Left colon (tissue), 2 donors: ENCODE data around the gene NR6A1. TPM values are rescaled to one million over a fixed set of nuclear protein-coding genes. Genes with fewer than 3 reads are reported as not detected.
"Not testable (repeated sequence)": the region's sequence is repeated elsewhere in the genome, so short reads cannot be mapped to it uniquely, and the experiment has no call there.

Experiments used
- ATAC-seq: fragments of 200-7000 bp; cut with Tn5 transposase; one replicate; pipeline ENCODE4 v1.9.1; 2020; ENCODE audit warnings: mild to moderate bottlenecking, moderate library complexity
- DNase-seq, 2 donors: peaks; one replicate each; pipeline ENCODE4 v3.0.0-alpha.2; 2020
- intact Hi-C, 2 donors: fragments of 100-400 bp; cut with DNase I in 1 of 2; cut with micrococcal nuclease in 1 of 2; formaldehyde crosslinking; loops; one replicate each; pipeline versions ENCODE4 v1.11.2 to v1.14.0; 2022; cut with DNase I, micrococcal nuclease
- total RNA-seq, 2 donors: library from RNA; stranded (reverse); fragmentation: NEBNext Ultra II Directional; extraction: Animal tissue kit (Norgen Biotek cat#: 25700); gene quantifications; one replicate each; pipeline ENCODE4 v1.2.1, GENCODE V29; 2021
- donor health status: DM: no; HTN: no; CAD: no.
- donor health status: DM: yes; HTN: yes; CAD: no.

NR6A1 gene
- total RNA-seq, 2 donors from 2014 or later = 4.6 to 7.1 TPM

DNA sequence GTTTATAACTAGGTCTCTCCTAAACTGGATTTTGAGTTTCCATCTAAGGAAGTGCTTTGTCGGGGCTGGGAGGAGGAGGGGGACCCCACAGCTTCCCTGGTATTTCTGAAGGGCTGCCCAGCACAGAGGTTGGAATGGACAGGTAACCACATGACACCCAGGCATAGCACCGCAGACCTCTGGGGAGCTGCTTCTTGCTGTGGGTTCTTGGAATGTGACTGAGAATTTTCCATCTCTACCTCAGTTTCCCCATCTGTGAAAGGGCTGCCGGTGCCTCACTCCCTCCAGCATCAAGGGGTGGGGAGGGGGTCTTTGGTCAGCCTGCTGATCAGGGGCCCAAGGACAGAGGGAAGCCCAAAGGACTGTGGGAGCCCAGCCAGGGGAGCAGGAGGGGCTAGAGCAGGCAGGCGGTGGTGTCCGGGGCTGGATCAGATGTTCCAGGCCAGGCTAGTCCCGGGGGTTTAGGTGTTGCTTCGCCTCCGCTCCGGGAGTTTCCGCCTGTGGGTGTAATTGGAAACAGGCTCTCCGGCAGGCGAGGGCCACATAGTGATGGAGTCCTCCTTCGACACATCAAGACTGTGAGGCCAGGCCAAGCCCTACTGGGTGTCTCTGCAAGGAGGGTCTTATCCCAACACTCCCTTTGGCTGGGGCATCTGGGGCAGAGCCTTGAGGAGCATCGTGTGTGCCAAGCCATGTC, 9.1 kb upstream of the NR6A1 start:
- intact Hi-C loops = no loop called here
- DNase-seq (no peak), ATAC-seq (no peak)

DNA sequence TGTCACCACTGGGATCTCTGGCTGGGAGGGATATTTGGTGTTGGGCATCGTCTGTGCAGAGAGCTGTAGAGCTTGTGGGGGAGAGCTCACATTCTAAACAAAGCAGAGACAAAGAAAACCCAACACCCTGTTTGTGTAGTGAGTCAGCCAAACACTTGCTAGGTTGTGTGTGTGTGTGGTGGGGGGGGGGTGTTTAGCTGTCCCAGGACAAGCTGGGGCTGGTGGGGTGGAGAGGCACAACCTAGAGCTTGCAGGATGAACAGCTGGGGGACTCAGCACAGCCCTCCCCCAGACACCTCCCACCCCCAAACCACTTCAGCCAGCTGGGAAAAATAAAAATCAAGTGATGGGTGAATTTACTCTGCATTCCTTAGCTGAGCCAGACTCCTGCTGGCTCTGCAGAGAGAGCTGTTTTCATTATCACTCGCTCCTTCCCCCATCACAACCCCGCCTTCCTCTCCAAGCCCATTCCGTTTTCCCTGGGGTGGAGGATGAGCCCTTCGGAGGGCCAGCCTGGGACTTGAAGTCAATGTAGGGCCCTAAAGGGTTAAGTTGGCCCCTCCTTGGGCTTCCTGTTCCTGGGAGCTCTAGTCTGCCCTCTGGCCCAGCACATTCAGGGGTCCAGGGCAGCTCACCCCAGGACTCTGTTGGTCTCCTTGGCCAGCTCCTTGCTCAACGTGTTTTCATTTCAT, 8.4 kb upstream of the NR6A1 start:
- intact Hi-C loops = no loop called here
- DNase-seq (no peak), ATAC-seq (no peak)

DNA sequence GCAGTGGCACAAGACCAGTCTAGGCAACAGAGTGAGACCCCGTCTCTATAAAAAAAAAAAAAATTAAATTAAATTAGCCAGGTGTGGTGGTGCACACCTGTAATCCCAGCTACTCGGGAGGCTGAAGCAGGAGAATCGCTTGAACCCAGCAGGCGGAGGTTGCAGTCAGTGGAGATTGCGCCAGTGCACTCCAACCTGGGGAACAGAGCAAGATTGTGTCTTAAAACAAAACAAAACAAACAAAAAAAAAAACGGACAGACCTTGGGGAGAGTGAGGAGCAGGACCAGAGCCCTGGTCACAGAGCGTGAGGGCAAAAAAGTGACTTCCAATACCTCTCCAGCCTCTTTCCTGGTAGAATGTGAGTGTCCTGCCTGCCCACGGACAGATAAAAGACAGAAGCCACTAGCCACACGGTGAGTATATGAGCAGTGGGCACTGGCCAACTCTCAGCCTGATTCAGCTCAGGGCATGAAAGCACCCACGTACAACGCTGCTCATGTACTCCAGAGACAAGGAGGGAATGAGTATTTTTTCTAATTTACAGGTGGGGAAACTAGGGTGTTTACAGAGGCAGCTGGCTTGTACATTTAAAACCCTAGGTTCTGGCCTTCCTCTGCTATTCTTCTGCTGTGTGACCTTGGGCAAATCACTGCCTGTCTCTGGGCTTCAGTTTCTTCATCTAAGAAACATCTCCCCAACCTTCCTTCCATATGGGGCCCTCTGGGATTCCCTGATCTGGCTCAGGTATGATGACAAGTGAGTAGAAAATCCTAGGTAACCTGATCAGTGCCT, 7.7 kb upstream of the NR6A1 start:
- intact Hi-C loops = no loop called here
- no peak for DNase-seq
- ATAC-seq = no peak

- DNase-seq (peak in 1 of 2 donors; percentile 40), ATAC-seq (peak; percentile 40)
- intact Hi-C loops = no loop called here
These were observed 6.0 kb upstream of the NR6A1 start, which contains the start of gene OLFML2A for GRCh38 chr9:124776954-124777648. TSS of gene OLFML2A (plus strand) at chr9:124777133. CDS start at chr9:124777271, 138 bp downstream.

DNA sequence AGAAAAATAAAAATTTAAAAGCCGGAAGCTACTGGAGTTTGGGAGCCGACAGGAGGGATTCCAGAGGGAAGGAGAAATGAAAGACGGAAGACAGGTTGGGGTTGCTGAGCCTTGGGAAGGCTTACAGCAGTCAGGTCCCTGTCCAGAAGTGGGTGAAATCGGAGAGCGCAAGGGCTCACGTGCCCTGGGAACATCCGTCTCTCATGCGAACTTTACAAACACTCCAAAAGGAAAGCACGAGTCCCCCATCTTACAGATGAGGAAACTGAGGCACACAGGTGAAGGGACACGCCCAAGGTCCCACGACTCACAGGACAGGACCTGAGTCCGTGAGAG, 5.5 kb upstream of the NR6A1 start:
- no peak for DNase-seq
- intact Hi-C loops = no loop called here
- no peak for ATAC-seq

GRCh38 chr9:124774129-124774978, 3.2 kb upstream of the NR6A1 start:
- ATAC-seq (no peak), DNase-seq (peak; percentile 70 to 90)
- intact Hi-C loops = loop anchor here (2.0 to 5.0 kb wide), 2 partner anchors 78 kb away; partner anchors contain the start of gene WDR38 (in 2 of the 2)

DNA sequence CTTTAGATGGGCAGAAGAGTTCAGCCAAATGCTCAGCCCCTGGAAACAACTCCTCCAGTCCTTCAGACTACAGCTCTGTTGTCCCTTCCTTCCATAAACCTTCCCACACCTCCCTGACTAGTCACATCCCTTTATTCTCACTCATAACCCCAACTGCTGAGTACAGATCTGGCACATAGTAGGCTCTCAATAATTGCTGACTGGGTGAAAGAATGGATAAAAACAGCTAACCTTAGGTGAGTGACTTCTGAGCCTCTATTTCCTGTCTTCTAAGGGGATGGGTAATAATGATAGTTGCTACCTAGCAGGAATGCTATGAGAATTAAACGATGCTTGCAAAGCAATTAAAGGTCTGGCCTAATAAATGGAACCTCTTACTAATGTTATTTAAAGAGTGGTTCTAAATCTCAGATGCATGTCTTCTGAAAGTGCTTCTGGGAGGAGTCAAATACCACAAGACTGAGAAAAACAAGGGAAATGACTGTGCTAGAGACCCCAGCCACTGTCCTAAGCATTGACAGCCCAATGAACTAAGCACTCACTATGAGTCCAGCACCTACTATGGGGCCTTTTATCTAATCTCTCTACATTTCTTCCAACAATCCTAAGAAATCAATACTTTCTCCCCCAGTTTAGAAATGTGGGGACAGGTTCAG, 2.5 kb upstream of the NR6A1 start:
- intact Hi-C loops = loop anchor here (2.0 to 5.0 kb wide), 2 partner anchors 79 kb away; partner anchors contain the start of gene WDR38 (in 2 of the 2)
- no peak for DNase-seq
- ATAC-seq = no peak

DNA sequence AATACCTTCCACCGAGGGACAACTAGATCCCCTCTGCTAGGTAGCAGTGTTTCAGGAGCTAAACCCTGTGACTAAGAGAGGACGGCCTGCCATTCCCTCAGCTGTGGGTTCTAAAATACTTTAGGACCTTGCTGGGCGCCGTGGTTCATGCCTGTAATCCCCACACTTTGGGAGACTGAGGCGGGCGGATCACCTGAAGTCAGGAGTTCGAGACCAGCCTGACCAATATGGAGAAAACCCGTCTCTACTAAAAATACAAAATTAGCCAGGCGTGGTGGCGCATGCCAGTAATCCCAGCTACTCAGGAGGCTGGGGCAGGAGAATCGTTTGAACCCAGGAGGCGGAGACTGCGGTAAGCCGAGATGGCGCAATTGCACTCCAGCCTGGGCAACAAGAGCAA, 1.8 kb upstream of the NR6A1 start:
- intact Hi-C loops = loop anchor here in 1 of 2 donors (5.0 kb wide), 1 partner anchor 79 kb away; the partner anchor contains the start of gene WDR38
- not testable (repeated sequence) for ATAC-seq, DNase-seq

DNA sequence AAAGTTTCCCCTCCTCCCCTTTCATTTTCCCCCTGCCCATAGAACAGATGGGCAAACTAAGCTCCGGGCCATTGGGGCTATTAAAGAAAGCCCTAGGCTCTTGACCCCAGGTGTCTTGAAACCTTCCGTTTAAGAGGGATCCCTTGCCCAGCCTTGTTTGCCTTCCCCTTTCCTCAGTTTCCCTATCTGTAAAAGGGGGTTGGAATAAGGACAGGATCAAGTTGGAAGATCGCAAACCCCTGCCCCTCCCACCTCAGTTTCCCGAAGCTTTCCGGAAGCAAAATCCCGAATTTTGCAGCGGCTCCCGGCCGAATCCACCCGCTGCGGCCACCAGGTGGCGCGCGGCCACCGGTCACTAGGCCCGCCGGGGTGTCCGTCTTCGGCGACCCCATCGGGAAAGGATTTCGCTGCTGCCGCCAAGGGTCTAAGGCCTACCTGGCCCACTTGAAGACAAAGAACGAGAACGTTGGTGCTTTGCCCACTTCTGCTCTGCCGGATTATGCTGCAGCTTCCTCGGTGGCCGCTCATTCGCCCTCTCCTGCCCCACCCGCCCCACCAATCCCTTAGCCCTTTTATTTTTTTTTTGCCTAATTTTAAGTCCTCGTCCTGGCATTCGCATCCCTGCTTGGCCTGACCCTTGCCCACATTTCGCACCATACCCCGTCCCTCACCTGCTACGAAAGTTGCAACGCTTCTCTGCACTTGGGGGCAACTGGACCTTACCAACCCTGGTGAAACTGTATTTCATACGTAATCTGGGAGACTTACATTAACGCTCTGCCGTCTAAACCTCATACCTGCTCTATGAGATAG, 962 bp upstream of the NR6A1 start:
- intact Hi-C loops = loop anchor here in 1 of 2 donors (5.0 kb wide), 1 partner anchor 80 kb away; the partner anchor contains the start of gene WDR38
- peak; percentile 17 for ATAC-seq
- peak; percentile 56 to 75 for DNase-seq

GRCh38 chr9:124770359-124771020, 621 bp downstream of the NR6A1 start:
- DNase-seq (peak; percentile 60 to 69), ATAC-seq (peak; percentile 14)
- intact Hi-C loops = loop anchor here in 1 of 2 donors (5.0 kb wide), 1 partner anchor 82 kb away; the partner anchor contains the start of gene WDR38

DNA sequence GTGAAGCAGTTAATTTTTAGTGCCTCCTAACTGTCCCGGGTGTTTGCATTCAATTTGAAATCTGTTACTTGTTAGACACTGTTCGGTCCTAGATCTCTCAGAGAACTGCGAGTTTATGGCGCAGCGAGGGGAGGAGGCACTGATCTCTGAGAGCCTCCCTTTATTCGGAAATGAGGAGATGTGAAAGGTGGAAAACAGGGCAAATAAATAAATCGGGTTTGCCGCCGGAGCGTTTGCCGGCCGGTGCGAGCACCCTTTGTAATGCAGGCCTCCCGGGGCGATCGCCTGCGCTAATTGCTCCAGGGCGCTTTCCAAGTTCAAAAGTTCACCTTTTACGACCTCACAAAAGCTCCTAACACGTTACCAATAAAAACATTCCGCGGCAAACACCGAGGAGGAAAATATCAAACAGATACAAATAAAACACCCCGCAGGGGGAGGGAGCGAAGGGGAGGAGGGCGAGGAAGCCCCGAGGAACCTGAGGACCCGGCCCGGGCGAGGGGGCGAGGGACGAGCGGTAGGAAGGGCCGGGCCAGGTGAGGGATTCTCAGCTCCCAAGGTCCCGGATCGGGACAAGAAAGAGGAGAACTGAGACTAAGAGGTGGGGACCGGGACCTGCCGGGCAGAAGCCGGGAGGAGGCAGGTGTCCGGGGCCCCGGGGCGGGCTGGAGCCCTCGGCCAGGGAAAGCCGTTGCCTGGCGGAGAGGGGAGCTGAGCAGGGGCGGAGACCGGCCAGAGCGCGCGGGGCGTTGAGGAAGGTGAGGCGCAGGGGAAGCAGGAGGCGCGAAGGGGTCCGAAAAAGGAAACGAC, 1.4 kb downstream of the NR6A1 start:
- ATAC-seq = peak; percentile 53
- DNase-seq = peak; percentile 73 to 74
- intact Hi-C loops = loop anchor here in 1 of 2 donors (5.0 kb wide), 1 partner anchor 83 kb away; the partner anchor contains the start of gene WDR38

DNA sequence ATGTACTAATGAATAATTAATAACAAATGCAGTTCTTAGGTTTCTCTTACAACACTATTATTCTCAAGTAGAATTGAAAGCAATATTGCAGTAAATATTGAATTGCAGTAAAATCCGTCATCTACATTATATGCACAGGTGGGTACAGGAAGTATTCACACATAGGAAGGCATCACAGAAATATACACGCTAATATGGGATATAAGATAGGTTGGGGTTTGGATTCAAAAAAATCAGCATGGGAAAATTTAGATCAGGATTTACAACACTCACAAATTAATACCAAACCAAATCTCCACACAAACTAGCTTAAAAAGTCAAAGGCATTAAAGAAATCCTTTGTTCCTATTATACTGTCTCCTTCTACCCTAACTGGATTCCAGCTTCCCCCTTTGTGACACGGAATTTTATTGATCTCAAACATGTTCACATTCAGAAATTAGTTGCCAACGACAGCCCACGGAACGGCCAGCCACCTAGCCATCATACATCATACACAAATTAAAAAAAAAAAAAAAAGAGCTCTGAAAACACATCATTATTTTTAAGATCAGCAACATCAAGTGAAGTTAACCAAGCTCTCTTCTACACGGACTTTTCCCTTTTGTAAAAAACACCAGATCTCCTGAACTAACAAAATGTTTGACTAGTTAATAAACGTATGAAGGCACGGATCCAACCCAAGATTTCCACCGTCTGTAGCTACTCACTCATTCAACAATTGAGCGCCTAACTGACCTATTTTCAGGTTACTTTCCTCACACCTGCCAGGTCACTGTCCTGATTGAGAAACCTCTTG, 2.2 kb downstream of the NR6A1 start:
- ATAC-seq (no peak), DNase-seq (no peak)
- intact Hi-C loops = no loop called here

- intact Hi-C loops = no loop called here
- DNase-seq (no peak), ATAC-seq (no peak)
These were observed 2.8 kb downstream of the NR6A1 start for GRCh38 chr9:124768334-124768733.

GRCh38 chr9:124767821-124768220, 3.3 kb downstream of the NR6A1 start:
- DNase-seq = no peak
- intact Hi-C loops = no loop called here
- no peak for ATAC-seq
